Trophoblast cell (in vitro differentiated cells and primary cell): Measurements from ENCODE around the gene MINDY1.

Experiments used
- DNase-seq, 2 donors: peaks; one replicate each; pipeline ENCODE4 v3.0.0-alpha.2; 2016
- H2AFZ ChIP-seq: 2 replicates; pipeline ENCODE4 v1.6.1; 2013; ENCODE audit warnings: low read length, moderate library complexity, mild to moderate bottlenecking; ENCODE audit not compliant: insufficient read depth, poor library complexity
- H2AK5ac ChIP-seq: 2 replicates; pipeline ENCODE4 v1.6.1; 2013; ENCODE audit warnings: mild to moderate bottlenecking, low read length
- H2BK120ac ChIP-seq: 2 replicates; pipeline ENCODE4 v1.6.1; 2013; ENCODE audit warnings: low read length, mild to moderate bottlenecking, moderate library complexity; ENCODE audit not compliant: insufficient read depth, poor library complexity
- H2BK12ac ChIP-seq: 2 replicates; pipeline ENCODE4 v1.6.1; 2013; ENCODE audit warnings: mild to moderate bottlenecking, low read length, moderate library complexity
- H2BK5ac ChIP-seq: 2 replicates; pipeline ENCODE4 v1.6.1; 2013; ENCODE audit warnings: low read length, low read depth, moderate library complexity, mild to moderate bottlenecking; ENCODE audit not compliant: poor library complexity
- H3K14ac ChIP-seq: 2 replicates; pipeline ENCODE4 v1.6.1; 2013; ENCODE audit warnings: mild to moderate bottlenecking, low read length
- H3K18ac ChIP-seq: 2 replicates; pipeline ENCODE4 v1.6.1; 2013; ENCODE audit warnings: mild to moderate bottlenecking, low read length
- H3K23ac ChIP-seq: 2 replicates; pipeline ENCODE4 v1.6.1; 2013; ENCODE audit warnings: low read length
- H3K27ac ChIP-seq: 2 replicates; pipeline ENCODE4 v1.5.1; 2013; ENCODE audit warnings: low read depth, mild to moderate bottlenecking, inconsistent platforms, low read length, moderate library complexity
- H3K27me3 ChIP-seq: 2 replicates; pipeline ENCODE4 v1.6.1; 2013; ENCODE audit warnings: inconsistent platforms, mild to moderate bottlenecking, low read length, moderate library complexity; ENCODE audit not compliant: insufficient read depth
- H3K36me3 ChIP-seq, 2 experiments: 1 replicate in 1 of 2; 2 replicates in 1 of 2; pipeline ENCODE4 v1.6.1; 2013; ENCODE audit warnings: low read length in 2 of 2, mild to moderate bottlenecking in 2 of 2, moderate library complexity in 1 of 2; ENCODE audit not compliant: insufficient read depth in 2 of 2, control insufficient read depth in 1 of 2
- H3K4ac ChIP-seq: 2 replicates; pipeline ENCODE4 v1.6.1; 2013; ENCODE audit warnings: low read depth, mild to moderate bottlenecking, low read length, moderate library complexity
- H3K4me1 ChIP-seq, 2 experiments: 1 replicate in 1 of 2; 2 replicates in 1 of 2; pipeline ENCODE4 v1.6.1; 2013; ENCODE audit warnings: low read length in 2 of 2, mild to moderate bottlenecking in 2 of 2, moderate library complexity in 1 of 2; ENCODE audit not compliant: insufficient read depth in 2 of 2, control insufficient read depth in 1 of 2
- H3K4me2 ChIP-seq: 2 replicates; pipeline ENCODE4 v1.6.1; 2013; ENCODE audit warnings: inconsistent platforms, mild to moderate bottlenecking, low read length, moderate library complexity
- H3K4me3 ChIP-seq: 2 replicates; pipeline ENCODE4 v1.5.1; 2013; ENCODE audit warnings: mild to moderate bottlenecking, low read depth, low read length, inconsistent platforms
- H3K79me1 ChIP-seq: one replicate; pipeline ENCODE4 v1.6.1; 2013; ENCODE audit warnings: low read length
- H3K79me2 ChIP-seq: 2 replicates; pipeline ENCODE4 v1.6.1; 2013; ENCODE audit warnings: low read length, mild to moderate bottlenecking; ENCODE audit not compliant: control insufficient read depth, insufficient read depth, poor library complexity
- H3K9ac ChIP-seq: 2 replicates; pipeline ENCODE4 v1.6.1; 2013; ENCODE audit warnings: mild to moderate bottlenecking, low read length
- H3K9me3 ChIP-seq: 2 replicates; pipeline ENCODE4 v1.6.1; 2013; ENCODE audit warnings: low read depth, mild to moderate bottlenecking, control low read depth, inconsistent platforms, low read length; ENCODE audit not compliant: insufficient read depth
- H4K12ac ChIP-seq: 2 replicates; pipeline ENCODE4 v1.6.1; 2013; ENCODE audit warnings: low read depth, mild to moderate bottlenecking, low read length, moderate library complexity
- H4K8ac ChIP-seq: 2 replicates; pipeline ENCODE4 v1.6.1; 2013; ENCODE audit warnings: low read depth, mild to moderate bottlenecking, low read length, moderate library complexity
- H4K91ac ChIP-seq: one replicate; pipeline ENCODE4 v1.6.1; 2013; ENCODE audit warnings: low read depth, mild to moderate bottlenecking, low read length, moderate library complexity
- WGBS: extraction: QIAGEN DNeasy Blood & Tissue Kit; methylation state at CpG from one replicate; pipeline ENCODE4 v1.1.7; 2013; ENCODE audit warnings: missing lambda C conversion rate; ENCODE audit not compliant: insufficient read length, insufficient coverage; ENCODE audit errors: extremely low coverage; 5-methylcytosine and 5-hydroxymethylcytosine counted together

MINDY1 gene

DNA sequence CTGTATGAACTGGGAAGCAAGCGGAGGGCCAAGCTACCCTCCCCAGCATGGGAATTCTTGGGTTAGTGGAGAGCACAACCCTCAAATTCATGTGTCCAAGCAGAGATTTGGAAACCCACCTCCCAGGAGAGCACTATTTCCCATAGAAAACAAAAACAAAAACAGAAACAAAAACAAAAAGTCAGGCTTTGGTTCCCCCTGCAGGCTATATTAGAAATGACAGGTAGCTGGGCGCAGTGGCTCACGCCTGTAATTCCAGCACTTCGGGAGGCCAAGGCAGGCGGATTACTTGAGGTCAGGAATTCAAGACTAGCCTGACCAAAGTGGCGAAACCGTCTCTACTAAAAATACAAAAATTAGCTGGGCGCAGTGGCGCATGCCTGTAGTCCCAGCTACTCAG is 10.8 kb downstream of the MINDY1 start:
- H4K91ac ChIP-seq, result peak overlapping the region; percentile 2
- no peak overlapping the region for H2BK12ac ChIP-seq
- no peak overlapping the region for H3K14ac ChIP-seq
- peak overlapping the region; percentile 92 for H2AFZ ChIP-seq
- H3K4me3 ChIP-seq, result no peak overlapping the region
- H3K9me3 ChIP-seq, result no peaks in the 10 kb centered on the region
- no peak overlapping the region for H2AK5ac ChIP-seq
- H4K8ac ChIP-seq, result peak overlapping the region; percentile 36
- H4K12ac ChIP-seq, result no peak overlapping the region
- peak; percentile 38 to 75 for DNase-seq
- no peak overlapping the region for H3K4ac ChIP-seq
- no CpG with 5 or more reads among the region's 9 CpGs for WGBS
- H3K23ac ChIP-seq, result no peak overlapping the region
- H3K27ac ChIP-seq, result no peak overlapping the region
- H3K4me2 ChIP-seq, result no peak overlapping the region
- no peak overlapping the region for H2BK5ac ChIP-seq
- H2BK120ac ChIP-seq, result no peak overlapping the region
- no peak overlapping the region for H3K9ac ChIP-seq
- H3K79me2 ChIP-seq, result no peaks in the 10 kb centered on the region
- no peaks in the 10 kb centered on the region for H3K4me1 ChIP-seq
- no peak overlapping the region for H3K18ac ChIP-seq
- H3K79me1 ChIP-seq, result no peaks in the 10 kb centered on the region
- H3K36me3 ChIP-seq, result peaks cover 2% of the 10 kb centered on the region in 2 experiments
- no peaks in the 10 kb centered on the region for H3K27me3 ChIP-seq

DNA sequence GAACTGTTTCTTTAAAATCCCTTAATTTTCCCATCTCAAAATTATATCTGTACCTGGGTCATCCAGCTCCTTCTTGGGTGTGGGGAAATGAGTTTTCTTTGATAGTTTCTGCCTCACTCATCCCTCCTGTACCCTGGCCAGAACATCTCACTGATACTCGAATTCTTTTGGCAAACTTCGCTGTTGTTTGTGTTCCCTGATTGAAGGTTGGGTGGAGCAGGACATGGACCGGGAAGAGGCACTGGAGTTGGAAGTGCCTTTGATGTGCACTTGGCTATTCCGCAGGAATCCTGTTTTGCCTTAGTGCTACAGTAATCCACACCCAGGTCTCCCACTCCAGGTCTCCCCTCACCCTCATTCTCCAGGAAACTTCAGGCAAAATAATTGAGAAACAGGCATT is 11.2 kb downstream of the MINDY1 start:
- Histone ChIP-seq H4K91ac (peak overlapping the region; percentile 2), H3K14ac (peak overlapping the region; percentile 40), H2AFZ (peak overlapping the region; percentile 92), H4K12ac (peak overlapping the region; percentile 56), H2BK120ac (no peak overlapping the region), H3K9me3 (no peaks in the 10 kb centered on the region), H3K27ac (no peak overlapping the region), H2BK12ac (peak overlapping the region; percentile 58), H3K79me2 (no peaks in the 10 kb centered on the region), H3K36me3 (peaks cover 2% of the 10 kb centered on the region in 2 experiments), H3K4me3 (no peak overlapping the region), H3K27me3 (no peaks in the 10 kb centered on the region), H3K4me1 (no peaks in the 10 kb centered on the region), H3K4me2 (no peak overlapping the region), H3K4ac (no peak overlapping the region), H2AK5ac (peak overlapping the region; percentile 80), H2BK5ac (no peak overlapping the region), H4K8ac (peak overlapping the region; percentile 36), H3K23ac (no peak overlapping the region), H3K79me1 (no peaks in the 10 kb centered on the region), H3K9ac (no peak overlapping the region), H3K18ac (no peak overlapping the region)
- DNase-seq, result no peak
- no CpG with 5 or more reads among the region's 4 CpGs for WGBS

DNA sequence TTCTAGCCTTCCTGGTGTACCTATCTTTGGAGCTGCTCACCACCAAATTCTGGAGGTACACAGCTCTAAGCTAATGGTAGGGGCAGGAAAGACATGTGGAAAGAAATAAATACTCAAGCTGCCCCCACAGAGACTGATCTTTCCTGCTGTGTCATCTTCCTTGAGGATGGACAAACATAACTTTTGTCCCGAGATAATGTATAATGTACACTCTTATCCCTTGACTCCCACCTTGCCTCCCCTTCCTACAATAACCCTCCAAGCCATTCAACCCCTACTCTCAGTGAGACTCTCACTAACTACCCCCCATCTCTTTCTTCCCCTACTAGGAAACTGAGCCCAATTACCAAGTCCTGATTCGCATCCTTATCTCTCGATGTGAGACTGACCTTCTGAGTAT is 12.5 kb downstream of the MINDY1 start:
- H3K36me3 ChIP-seq, result peaks cover 2% of the 10 kb centered on the region in 2 experiments
- H3K4me3 ChIP-seq, result no peak overlapping the region
- no peaks in the 10 kb centered on the region for H3K79me1 ChIP-seq
- no peak overlapping the region for H3K23ac ChIP-seq
- no peak overlapping the region for H2AFZ ChIP-seq
- H3K4me2 ChIP-seq, result no peak overlapping the region
- H3K4ac ChIP-seq, result no peak overlapping the region
- no peaks in the 10 kb centered on the region for H3K79me2 ChIP-seq
- DNase-seq, result no peak
- H4K12ac ChIP-seq, result no peak overlapping the region
- no peaks in the 10 kb centered on the region for H3K27me3 ChIP-seq
- no peak overlapping the region for H2BK5ac ChIP-seq
- H3K27ac ChIP-seq, result no peak overlapping the region
- H3K4me1 ChIP-seq, result no peaks in the 10 kb centered on the region
- H3K9ac ChIP-seq, result no peak overlapping the region
- no CpG with 5 or more reads among the region's 3 CpGs for WGBS
- no peak overlapping the region for H4K8ac ChIP-seq
- no peaks in the 10 kb centered on the region for H3K9me3 ChIP-seq
- no peak overlapping the region for H2BK120ac ChIP-seq
- no peak overlapping the region for H2BK12ac ChIP-seq
- no peak overlapping the region for H3K14ac ChIP-seq
- no peak overlapping the region for H2AK5ac ChIP-seq
- no peak overlapping the region for H4K91ac ChIP-seq
- no peak overlapping the region for H3K18ac ChIP-seq

DNA sequence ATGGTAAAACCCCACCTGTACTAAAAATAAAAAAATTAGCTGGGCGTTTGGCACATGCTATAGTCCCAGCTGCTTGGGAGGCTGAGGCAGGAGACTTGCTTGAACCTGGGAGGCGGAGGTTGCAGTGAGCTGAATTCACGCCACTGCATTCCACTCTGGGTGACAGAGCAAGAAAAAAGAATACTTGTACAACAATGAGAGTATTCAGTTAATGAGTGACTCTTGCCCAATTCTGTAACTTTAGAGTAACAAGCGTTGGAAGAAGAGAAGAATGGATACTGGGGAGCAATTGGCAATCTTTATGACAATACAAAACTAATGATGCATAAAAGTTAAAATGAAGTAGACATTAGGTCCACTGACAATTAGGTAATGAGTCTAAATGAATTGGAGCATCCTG is 14.1 kb downstream of the MINDY1 start:
- Histone ChIP-seq H3K14ac (no peak overlapping the region), H3K27ac (no peak overlapping the region), H3K18ac (no peak overlapping the region), H3K4me1 (no peaks in the 10 kb centered on the region), H2AK5ac (no peak overlapping the region), H3K4ac (no peak overlapping the region), H3K4me3 (no peak overlapping the region), H3K9ac (no peak overlapping the region), H4K91ac (no peak overlapping the region), H3K36me3 (peaks cover 0 to 2% of the 10 kb centered on the region in 2 experiments), H2BK12ac (no peak overlapping the region), H3K79me2 (no peaks in the 10 kb centered on the region), H3K79me1 (no peaks in the 10 kb centered on the region), H2BK120ac (no peak overlapping the region), H3K9me3 (no peaks in the 10 kb centered on the region), H3K27me3 (no peaks in the 10 kb centered on the region), H2AFZ (no peak overlapping the region), H3K4me2 (no peak overlapping the region), H3K23ac (no peak overlapping the region), H4K8ac (no peak overlapping the region), H2BK5ac (no peak overlapping the region), H4K12ac (no peak overlapping the region)
- DNase-seq, result no peak
- WGBS, result no CpG with 5 or more reads among the region's 4 CpGs
